Measurements from ENCODE around the gene RGL3.
A peak's percentile ranks its signal among the peaks of the same experiment; 100 is the strongest.
"Not testable (repeated sequence)": the region's sequence is repeated elsewhere in the genome, so short reads cannot be mapped to it uniquely, and the experiment has no call there.

RGL3 gene

DNA sequence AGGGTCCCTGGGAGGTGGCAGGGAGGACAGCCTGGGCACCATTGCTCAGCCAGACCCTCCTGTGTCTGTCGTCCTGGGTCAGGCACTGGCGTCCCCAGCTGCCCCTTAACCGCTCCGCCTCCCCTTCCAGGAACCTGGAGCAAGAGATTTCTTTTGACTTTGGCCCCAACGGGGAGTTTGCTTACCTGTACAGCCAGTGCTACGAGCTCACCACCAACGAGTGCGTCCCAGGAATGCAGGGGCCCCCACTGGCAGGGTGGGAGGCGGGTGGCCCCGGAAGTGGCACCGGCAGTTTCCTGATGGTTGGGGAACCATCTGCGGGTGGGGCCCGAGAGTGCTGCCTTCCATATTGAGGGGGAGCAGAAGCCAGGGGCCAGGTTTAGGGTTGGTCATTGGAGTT is 29.3 kb upstream of the RGL3 start:
- DNase-seq: no peak

DNA sequence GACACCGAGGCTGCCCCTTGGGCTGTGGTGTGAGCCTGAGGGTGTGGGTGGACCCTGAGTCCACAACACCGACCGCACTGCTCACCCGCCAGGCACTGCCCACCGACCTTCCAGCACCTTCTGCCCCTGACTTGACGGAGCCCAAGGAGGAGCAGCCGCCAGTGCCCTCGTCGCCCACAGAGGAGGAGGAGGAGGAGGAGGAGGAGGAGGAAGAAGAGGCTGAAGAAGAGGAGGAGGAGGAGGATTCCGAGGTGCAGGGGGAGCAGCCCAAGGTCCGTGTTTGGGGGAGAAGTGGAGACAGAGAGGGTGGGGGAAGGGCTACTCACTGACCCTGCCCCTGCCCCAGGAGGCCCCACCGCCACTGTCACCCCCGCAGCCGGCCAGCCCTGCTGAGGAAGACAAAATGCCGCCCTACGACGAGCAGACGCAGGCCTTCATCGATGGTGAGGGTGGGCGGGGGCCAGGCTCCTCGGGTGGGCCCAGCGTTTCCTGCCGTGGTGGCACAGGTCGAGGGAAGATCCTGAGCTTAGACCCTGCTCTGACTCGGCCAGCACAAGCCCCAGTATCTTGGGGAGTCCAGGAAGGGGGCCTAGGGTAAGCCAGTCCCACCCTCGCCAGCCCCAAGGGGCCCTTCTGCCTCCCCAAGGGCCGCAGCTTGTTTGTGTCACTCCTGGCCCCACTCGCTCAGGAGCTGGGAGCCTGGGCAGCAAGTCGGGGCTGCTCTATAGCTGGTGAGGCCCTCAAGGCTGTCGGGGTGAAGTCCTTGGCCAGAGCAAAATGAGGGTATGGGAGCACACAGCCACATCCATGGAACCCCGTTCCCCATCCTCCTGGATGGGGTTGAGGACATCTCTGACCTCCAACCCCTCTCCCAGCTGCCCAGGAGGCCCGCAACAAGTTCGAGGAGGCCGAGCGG is 28.5 kb upstream of the RGL3 start:
- DNase-seq: no peak

DNA sequence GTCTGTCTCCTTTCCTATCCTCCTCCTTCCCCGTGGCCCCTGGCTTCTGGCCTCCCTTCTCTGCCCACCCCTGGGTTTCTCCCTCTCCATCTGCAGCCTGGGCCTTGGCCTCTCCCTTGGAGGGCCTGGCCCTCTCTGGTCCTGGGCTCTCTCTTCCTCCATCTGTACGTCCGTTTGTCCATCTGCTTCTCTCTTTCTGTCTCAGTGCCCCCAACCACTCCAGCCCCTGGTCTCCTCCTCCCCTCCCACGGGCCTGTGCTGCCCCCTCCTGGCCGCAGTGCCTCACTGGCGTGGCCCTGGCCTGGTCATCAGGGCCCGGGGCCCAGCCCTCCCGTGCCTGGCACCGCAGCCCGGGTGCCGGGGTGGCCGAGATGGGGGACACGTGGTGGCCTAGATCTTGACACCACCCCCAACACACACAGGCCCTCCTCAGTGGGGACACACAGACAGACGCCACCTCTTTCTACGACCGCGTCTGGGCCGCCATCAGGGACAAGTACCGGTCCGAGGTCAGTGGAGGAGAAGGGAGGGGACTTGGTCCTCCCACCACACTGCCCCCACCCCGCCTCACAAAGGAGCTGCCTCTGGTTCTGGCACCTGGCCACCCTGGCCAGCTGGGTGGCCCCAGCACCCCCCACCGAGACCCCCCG is 27.7 kb upstream of the RGL3 start:
- peak; percentile 40 for DNase-seq

DNA sequence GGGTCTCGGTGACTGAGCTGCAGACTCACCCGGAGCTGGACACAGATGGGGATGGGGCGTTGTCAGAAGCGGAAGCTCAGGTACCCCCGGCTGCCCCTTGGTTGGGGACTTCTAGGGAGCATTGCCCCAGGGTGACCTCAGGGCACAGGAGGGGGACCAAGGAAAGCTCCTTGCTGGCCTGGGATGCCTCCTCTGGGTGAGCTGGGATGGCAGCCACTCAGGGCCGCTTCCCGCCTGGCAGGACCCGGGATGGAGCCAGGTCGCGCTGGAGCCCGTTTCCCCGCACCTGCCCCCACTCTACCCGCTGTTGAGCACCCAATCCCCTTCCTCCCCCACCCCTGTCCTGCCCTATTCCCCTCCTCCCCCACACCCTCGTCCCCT is 27.1 kb upstream of the RGL3 start:
- DNase-seq: no peak

DNA sequence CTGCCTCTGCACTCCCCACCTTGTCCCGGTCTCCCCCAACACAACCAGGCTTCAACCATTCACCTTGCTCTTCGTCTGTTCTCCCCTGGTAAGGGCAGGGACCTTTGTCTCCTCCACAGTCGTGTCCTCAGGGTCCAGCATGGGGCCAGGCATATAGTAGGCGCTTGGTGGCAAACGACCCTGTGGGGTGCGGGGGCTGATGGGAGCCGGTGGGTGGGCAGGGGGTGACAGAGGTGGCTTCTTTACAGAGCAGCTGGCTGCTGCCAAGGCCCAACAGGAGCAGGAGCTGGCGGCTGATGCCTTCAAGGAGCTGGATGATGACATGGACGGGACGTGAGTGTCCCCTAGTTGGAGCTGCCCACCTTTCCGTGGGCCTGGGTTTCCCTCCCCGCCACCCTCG is 26.0 kb upstream of the RGL3 start:
- DNase-seq: no peak

DNA sequence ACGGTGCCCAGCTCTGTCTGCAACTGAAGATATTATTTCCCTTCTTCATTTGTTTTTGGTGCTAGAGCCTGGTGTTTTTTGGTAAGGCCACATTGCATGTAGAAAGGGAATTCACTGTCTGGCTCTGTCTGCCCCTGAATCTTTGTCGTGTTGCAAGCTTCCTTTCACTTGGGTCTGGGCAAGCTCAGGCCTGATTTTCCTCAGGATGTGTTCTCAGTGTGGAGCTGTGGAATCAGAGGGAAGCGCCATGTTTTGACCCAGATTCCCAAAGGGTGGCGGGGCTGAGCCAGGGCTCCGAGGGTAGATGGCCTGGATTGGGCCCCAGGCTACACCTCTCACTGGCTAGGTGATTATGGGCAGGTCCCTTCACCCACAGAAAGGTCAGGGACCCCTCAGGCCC is 24.9 kb upstream of the RGL3 start:
- no peak for DNase-seq

DNA sequence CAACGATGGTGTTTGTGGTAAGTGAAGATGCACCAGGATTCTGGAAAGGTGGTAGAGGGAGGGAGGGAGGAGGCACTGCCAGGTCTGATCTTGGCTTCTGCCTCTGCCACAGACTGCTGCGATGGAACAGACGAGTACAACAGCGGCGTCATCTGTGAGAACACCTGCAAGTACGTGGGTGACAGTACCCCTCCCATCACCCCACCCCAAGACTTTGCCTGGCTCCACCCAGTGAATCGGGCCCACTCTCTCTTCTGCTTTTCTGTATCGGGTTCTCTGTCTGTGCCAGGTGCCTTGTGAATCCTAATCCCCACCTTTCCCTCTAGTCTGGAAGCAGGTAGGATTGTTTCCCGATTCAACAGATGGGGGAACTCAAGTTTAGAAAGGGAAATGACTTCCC is 18.8 kb upstream of the RGL3 start:
- no peak for DNase-seq

DNA sequence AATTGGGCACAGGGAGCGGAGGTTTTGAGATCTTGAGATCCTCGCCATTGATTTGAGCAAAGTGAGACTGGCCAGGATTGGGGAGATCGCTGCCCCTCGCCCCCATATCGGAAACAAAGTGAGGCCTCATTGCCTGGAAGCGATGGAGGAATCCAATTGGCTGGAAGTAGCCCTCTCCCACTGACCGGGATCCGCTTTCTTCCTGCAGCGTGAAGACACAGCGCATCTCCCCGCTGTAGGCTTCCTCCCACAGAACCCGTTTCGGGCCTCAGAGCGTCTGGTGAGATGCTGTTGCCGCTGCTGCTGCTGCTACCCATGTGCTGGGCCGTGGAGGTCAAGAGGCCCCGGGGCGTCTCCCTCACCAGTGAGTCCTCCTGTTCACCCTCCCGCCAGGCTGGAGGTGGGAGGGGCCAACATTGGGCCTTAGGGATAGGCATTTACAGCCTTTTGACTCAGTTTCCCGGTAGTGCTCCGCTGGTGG is 16.8 kb upstream of the RGL3 start:
- DNase-seq: no peak

DNA sequence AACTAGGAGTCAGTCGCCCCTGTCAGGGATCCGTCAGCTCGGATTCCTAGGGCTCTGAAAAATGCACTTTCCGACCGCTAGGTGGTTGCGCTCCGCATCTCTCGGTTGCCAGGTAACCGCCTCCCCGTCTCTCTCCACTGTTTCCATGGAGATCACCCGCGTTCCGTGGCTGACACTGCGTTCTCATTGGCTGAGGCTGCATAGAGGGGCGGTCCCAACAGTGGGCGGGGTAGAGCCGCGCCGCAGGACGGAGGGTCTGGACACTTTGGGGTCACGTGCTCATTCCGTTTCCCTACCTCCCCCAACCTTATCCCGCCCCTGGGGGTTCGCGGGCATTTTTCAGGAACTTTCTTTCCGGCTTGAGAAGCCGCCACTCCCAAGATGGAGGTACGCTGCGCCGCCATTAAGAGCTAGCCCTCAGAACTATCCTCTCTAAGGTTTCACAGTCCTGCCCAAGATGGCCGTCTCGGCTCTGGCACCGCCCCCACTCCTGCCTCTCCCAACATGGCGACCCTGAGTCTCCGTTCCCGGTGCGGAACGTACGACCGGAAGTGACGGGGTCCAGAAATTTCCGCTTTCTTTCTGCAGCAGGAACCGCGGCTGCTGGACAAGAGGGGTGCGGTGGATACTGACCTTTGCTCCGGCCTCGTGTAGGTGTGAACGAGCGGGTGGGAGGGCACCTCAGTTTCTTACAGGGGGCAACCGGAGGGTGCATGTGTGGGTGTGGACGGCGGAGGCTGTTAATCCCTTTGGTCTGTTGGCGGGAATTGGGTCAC is 16.1 kb upstream of the RGL3 start, which contains the start of the genes ODAD3 and PRKCSH:
ODAD3 (minus strand) TSS at position 65 of the 776 bp plus-strand sequence. CDS start 105 bp downstream, outside the sequence.
PRKCSH (plus strand) TSS at position 579 of the 776 bp plus-strand sequence. CDS start 483 bp downstream, outside the sequence.
- DNase-seq: peak; percentile 97

DNA sequence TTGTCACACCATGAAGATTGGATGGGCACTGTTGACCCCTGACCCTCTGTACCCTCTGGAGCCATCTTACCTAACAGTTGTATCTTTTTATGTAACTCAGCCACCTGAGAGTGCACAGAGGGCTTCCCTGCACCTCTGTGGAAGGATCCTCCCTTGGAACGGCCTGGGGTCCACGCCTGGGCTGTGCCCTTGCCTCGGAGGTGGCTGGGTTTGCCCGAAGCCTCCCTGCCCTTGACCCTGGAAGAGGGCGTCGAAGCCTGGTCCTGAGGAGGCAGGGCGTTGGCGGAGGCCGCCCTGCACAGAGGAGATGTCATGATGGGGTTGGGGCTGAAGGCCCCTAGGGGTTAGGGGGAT is 15.6 kb upstream of the RGL3 start:
- no peak for DNase-seq

DNA sequence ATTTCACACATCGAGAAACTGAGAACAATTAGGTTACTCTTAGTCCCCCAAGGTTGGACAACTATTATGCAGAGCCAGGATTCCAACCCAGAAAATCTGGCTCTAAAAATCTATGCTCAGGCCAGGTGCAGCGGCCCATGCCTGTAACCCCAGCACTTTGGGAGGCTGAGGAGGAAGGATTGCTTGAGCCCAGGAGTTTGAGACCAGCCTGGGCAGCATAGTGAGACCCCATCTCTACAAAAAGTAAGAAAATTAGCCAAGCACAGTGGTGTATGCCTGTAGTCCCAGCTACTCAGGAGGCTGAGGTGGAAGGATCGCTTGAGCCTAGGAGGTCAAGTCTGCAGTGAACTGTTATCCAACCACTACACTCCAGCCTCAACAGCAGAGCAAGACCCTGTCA is 14.4 kb upstream of the RGL3 start:
- DNase-seq: not testable (repeated sequence)

DNA sequence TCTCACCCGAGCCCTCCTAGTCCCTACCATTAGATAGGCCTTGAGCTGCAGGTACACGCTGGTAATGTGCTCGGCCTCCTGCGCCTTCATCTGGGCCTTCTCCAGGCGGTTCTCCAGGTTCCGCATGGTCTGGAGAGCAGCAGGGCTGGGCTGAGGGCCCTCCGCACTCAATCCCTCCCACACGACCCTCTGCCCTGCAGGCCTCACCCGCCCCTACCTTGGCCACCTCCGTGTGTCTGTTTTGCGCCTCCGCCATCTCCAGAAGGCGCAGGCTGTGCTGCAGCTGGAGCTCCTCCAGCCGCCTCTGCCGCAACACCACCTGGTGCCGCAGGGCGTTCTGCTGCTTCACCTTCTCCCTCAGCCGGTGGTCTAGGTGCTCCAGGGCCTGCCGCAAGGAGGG is 7.5 kb upstream of the RGL3 start:
- no peak for DNase-seq

DNA sequence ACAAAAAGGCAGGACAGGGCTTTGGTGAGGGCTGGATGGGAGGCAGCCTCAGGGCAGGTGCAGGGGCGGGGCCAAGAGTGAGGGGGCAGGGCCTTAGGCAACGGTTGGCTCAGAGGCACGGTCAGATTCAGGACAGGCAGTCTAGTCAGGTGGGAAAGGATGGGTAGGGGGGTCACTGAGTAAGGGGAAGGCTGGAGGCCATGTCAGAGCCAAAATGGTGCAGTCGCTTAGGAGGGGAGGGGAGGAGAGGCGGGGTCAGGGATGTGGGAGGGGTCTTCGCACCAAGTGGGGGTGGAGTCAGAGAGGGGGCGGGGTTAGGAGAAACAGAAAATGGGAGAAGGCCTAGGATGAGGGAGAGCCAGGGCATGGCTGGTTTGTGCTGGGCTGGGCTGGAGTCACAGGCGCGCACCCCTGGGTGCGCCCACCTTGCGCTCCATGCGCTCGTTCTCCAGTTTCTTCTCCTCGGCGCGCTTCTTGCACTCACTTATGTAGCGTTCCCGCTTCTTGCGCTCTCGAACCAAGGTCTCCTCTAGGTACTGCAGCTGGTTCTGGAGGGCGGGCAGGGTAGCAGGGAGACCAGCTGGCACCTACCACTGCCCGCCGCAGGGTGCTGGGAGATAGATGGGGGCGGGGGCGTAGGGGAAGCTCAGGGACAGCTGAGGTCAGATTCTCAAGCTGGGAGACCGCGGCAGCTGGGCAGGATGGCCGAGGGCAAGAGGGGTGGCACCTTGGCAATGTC is 6.8 kb upstream of the RGL3 start:
- no peak for DNase-seq

DNA sequence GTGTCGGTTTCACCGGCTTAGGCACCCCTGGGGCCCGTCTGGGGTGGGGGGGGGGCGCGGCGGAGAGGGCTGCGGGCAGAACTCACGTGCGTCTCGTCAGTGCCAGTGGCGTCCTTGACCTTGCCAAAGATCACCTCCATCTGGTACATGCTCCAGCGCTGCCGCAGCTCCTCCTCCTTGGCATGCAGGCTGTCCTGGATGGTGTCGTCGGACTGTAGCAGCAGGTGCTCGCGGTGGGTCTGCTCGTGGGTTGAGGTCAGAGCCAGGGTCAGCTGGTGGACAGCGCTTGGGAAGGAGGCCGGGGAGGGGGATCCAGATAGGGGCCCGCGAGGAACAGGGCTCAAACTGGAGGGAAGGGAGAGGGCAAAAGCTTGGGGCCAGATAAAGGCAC is 4.7 kb upstream of the RGL3 start:
- no peak for DNase-seq

DNA sequence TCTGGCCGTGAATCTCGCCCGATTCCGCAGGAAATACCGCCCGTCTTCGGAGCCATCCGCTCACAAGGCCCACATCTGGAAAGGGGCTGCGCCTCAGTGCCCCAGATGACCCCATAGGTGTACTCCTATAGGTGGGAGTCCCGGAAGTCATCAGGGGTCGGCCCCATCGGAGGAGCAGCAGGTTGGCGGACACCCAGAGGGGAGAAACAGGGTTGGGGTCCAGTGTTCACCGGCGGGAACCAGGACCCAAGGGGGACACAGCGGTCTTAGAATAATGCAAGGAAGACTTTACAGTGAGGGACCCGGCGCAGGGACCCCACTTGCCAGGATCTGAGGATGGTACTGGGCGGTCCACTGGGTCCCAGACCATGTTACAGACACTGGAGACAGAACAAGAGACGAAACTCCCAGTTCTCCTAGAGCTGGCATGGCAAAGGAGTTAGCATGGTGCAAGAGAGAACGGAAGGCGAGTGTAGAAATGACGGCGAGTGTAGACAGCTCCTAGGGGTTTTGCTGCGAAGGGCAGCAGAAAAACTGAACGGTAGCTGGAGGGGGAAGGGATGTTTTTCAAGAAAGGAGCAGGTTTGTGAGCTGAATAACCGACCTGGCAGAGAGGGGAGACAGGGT is 4.2 kb upstream of the RGL3 start:
- DNase-seq: no peak

DNA sequence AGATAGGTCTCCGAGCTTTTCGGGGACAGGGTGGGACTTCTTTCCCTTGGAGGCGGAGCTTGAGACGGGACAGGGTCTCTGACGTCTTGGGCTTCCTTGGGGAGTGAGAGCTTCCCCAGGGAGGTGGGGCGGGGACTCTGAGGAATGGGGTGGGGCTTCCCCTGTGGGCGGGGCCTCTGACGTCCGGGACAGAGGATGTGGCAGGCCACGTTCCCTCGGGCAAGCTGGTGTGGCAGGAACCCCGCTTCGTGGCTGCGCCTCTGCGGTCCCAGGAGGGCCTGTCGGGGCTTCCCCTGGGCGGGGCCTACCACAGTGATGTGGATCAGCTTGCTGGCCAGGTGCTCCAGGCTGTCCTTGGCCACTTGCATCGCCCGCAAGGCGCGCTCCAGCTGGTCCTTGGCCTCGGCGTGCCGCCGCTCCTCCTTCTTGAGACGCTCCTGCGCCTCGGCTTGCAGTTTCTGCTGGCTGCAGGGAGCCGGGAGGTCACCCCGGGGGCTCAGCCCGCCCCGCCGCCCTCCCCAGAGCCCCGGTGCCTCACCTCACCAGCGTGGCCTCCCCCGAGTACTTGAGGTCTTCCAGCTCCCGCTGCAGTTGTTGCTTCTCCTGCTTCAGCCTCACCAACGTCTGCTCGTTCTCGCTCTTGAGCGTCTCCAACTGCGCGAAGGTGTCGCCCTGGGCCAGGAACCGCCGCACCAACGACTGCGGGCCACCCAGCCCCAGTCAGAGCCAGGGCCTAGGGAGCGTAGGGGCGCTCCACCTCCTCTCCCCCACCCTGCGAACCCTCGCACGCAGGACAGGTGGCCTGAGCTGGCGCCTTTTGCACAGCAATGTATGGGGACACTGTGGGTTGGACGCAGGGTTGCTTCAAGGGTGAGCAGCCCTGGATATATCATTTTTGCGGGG is 3.3 kb upstream of the RGL3 start:
- peak; percentile 56 for DNase-seq

DNA sequence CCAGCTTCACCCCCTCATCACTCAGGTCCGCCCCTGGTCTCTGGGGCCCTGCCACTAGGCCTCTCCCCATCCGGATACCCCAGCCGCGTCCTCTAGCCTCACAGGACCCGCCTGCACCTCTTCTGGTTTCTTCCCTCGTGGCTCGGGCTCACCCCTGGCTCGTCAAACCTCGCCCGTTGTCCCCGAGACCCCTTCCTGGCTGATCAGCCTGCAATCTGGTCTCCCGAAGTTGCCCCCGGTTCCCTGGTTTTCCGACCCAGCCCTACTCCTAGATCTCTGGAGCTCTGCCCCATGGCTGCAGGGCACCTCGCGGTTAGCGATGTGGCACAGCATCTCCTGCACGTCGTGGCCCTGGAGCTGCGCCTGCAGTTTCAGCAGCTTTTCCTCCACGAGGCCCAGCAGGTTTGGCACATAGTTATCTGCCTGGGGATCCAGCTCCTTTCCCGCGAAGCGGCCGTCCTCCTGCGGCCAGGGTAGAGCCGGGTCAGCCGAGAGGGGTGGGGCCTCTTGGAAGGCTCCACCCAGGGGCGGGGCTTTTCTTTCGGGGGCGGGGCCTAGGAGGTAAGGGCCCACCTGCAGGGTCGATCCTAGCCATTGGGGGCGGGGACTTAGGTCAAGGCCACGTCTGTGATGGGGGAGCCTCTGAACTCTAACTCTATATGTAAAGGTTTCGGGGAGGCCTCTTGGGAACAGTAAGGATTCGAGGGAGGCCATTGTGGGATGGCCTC is 2.4 kb upstream of the RGL3 start:
- DNase-seq: peak; percentile 44

DNA sequence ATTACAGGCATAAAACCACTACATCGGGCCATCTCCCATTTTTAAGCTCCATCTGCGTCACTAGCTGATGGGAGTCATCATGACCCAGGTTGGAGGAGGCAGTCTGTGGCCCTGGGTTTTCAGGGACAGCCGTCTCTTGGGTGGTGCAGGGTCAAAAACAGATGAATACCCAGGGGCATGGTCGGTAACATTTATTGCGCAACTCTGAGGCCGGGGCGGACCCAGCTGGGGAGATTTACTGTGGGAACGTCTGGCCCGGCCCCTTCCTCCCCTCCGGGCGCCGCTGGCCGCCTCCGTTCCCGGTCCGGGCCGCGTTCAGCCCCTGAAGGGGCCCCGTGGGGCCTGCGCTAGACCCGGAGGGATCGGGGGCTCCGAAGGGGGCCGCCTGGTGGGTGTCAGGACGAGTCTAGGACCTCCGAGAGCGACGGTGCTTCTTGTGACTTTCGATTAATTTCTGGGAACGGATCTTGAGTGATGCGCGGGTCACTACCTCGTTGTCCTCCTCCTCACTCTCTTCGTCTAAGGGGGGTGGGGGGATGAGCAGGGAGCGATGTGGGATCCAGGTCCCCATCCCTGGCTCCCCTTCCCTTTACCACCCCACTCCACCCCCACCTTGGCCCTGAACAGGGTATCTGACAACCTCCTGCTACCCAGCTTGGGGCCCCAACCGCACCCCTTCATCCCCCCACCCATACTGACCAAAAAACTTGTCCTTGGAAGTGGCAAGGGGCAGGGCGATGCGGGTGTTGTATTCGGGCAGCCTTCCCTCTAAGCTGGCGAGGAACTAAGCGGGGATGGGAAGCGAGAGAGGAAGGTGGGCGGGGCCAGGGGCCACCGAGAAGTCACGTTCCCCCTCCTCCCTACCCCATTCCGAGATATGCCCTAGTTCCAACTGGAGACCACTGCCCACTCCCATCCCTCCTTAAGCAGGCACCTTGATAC is 1.6 kb upstream of the RGL3 start:
- no peak for DNase-seq

DNA sequence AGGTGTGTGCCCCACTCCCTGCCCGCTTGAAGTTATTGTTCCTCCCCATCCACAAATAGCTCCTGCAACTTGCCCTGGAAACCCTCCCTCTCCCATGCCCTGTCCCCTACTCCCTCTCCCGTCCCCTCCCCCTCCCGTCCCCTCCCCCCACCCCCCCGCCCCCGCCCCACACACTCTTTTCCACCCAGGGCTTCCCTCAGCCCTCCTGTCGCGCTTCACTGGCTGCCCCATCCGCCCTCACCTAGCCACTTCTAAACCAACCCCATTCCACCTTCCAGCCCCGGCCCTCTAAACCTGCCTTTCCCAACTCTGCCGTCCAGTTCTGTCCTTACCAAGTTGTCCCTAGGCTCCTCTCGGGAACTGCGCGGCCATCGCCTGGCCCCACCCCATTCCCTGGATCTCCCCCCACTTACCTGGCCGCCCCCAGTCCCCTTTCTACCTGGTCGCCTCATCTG is 993 bp downstream of the RGL3 start:
- no peak for DNase-seq

All from stimulated activated CD4-positive, alpha-beta T cell treated with anti-CD3 and anti-CD28 coated beads, Interleukin-12 subunit alpha, Interleukin-12 subunit beta, amount 100 ng/mL, for 4 hours (primary cell).